Activated T-cell treated with anti-CD3 and anti-CD28 coated beads for 1 hour (primary cell): Measurements from ENCODE around the gene PAFAH1B1.

Source experiments
- DNase-seq: peaks from one replicate; pipeline ENCODE4 v3.0.0-alpha.2; 2020; ENCODE audit warnings: low read depth

The PAFAH1B1 gene

GRCh38 chr17:2704031-2704889 is 110.8 kb downstream of the PAFAH1B1 start:
- no peak for DNase-seq

- DNase-seq, result no peak
These were observed 111.4 kb downstream of the PAFAH1B1 start for GRCh38 chr17:2704890-2705248.

GRCh38 chr17:2705263-2705662 is 111.8 kb downstream of the PAFAH1B1 start:
- no peak for DNase-seq

- DNase-seq, result no peak
These were observed 112.7 kb downstream of the PAFAH1B1 start for GRCh38 chr17:2705888-2706795.

GRCh38 chr17:2706911-2707510 is 113.6 kb downstream of the PAFAH1B1 start:
- no peak for DNase-seq

GRCh38 chr17:2707721-2708584 is 114.5 kb downstream of the PAFAH1B1 start:
- no peak for DNase-seq

- no peak for DNase-seq
These were observed 115.2 kb downstream of the PAFAH1B1 start for GRCh38 chr17:2708585-2709182.

GRCh38 chr17:2709183-2709661 is 115.8 kb downstream of the PAFAH1B1 start:
- DNase-seq, result no peak

GRCh38 chr17:2710071-2710802 is 116.8 kb downstream of the PAFAH1B1 start:
- DNase-seq, result no peak

GRCh38 chr17:2710803-2711607 is 117.6 kb downstream of the PAFAH1B1 start:
- DNase-seq, result no peak

- peak; percentile 94 for DNase-seq
These were observed 118.3 kb downstream of the PAFAH1B1 start, which contains the start of gene CLUH for GRCh38 chr17:2711608-2712299. CLUH (minus strand) TSS chr17:2711764; CDS start chr17:2711661, 103 bp downstream.

GRCh38 chr17:2712300-2713043 is 119.0 kb downstream of the PAFAH1B1 start:
- DNase-seq, result no peak

GRCh38 chr17:2713881-2714280 is 120.4 kb downstream of the PAFAH1B1 start:
- DNase-seq, result no peak

- DNase-seq, result no peak
These were observed 123.2 kb downstream of the PAFAH1B1 start for GRCh38 chr17:2716649-2717048.

- DNase-seq, result no peak
These were observed 124.9 kb downstream of the PAFAH1B1 start for GRCh38 chr17:2718150-2718938.

GRCh38 chr17:2719861-2720260 is 126.4 kb downstream of the PAFAH1B1 start:
- no peak for DNase-seq

GRCh38 chr17:2721603-2722002 is 128.1 kb downstream of the PAFAH1B1 start:
- no peak for DNase-seq
